ENCODE data around the gene TMEM150C.

The TMEM150C gene

GRCh38 chr4:82510216-82510615 lies 51.6 kb downstream of the TMEM150C start:
- H3K9me3 ChIP-seq (ENCODE audit: severe bottlenecking), result no peaks in the 10 kb centered on the region
- no peak overlapping the region for H3K27ac ChIP-seq
- no peak for TF ChIP-seq CTCF (IDR thresholded peaks at IDR 0.05; ENCODE audit: low read depth, low read length)
- DNase-seq, result no peak
- no peaks in the 10 kb centered on the region for H3K36me3 ChIP-seq
- no peak overlapping the region for H3K4me3 ChIP-seq (ENCODE audit: low read depth, low read length)
- H3K27me3 ChIP-seq (ENCODE audit: insufficient read depth, low read depth, severe bottlenecking), result no peaks in the 10 kb centered on the region

GRCh38 chr4:82508806-82509428 lies 52.9 kb downstream of the TMEM150C start:
- Histone ChIP-seq H3K27me3 (ENCODE audit: insufficient read depth, low read depth, severe bottlenecking) (no peaks in the 10 kb centered on the region), H3K36me3 (no peaks in the 10 kb centered on the region), H3K27ac (no peak overlapping the region), H3K9me3 (ENCODE audit: severe bottlenecking) (no peaks in the 10 kb centered on the region), H3K4me3 (ENCODE audit: low read depth, low read length) (no peak overlapping the region)
- TF ChIP-seq CTCF (IDR thresholded peaks at IDR 0.05; ENCODE audit: low read depth, low read length), result no peak
- DNase-seq, result no peak

- TF ChIP-seq CTCF (IDR thresholded peaks at IDR 0.05; ENCODE audit: low read depth, low read length), result no peak
- Histone ChIP-seq H3K27me3 (ENCODE audit: insufficient read depth, low read depth, severe bottlenecking) (no peaks in the 10 kb centered on the region), H3K36me3 (no peaks in the 10 kb centered on the region), H3K4me3 (ENCODE audit: low read depth, low read length) (no peak overlapping the region), H3K27ac (no peak overlapping the region), H3K9me3 (ENCODE audit: severe bottlenecking) (no peaks in the 10 kb centered on the region)
- DNase-seq, result no peak
Measured at GRCh38 chr4:82508011-82508410, 53.8 kb downstream of the TMEM150C start.

- H3K36me3 ChIP-seq, result no peaks in the 10 kb centered on the region
- no peak overlapping the region for H3K4me3 ChIP-seq (ENCODE audit: low read depth, low read length)
- TF ChIP-seq CTCF (IDR thresholded peaks at IDR 0.05; ENCODE audit: low read depth, low read length), result no peak
- H3K9me3 ChIP-seq (ENCODE audit: severe bottlenecking), result no peaks in the 10 kb centered on the region
- H3K27me3 ChIP-seq (ENCODE audit: insufficient read depth, low read depth, severe bottlenecking), result no peaks in the 10 kb centered on the region
- H3K27ac ChIP-seq, result no peak overlapping the region
- DNase-seq, result no peak
Measured at GRCh38 chr4:82501154-82501442, 60.7 kb downstream of the TMEM150C start.

GRCh38 chr4:82500435-82501153 lies 61.2 kb downstream of the TMEM150C start:
- H3K4me3 ChIP-seq (ENCODE audit: low read depth, low read length), result no peak overlapping the region
- no peak for DNase-seq
- H3K27me3 ChIP-seq (ENCODE audit: insufficient read depth, low read depth, severe bottlenecking), result no peaks in the 10 kb centered on the region
- no peak overlapping the region for H3K27ac ChIP-seq
- H3K36me3 ChIP-seq, result no peaks in the 10 kb centered on the region
- no peak for TF ChIP-seq CTCF (IDR thresholded peaks at IDR 0.05; ENCODE audit: low read depth, low read length)
- no peaks in the 10 kb centered on the region for H3K9me3 ChIP-seq (ENCODE audit: severe bottlenecking)

All from WERI-Rb-1 (cell line).